T-helper 1 cell treated with Interleukin-12 subunit alpha and Interleukin-12 subunit beta and Interleukin-4 antibody, amounts not matched to agents 30 ng/mL and 1 ng/mL, for 36 hours (primary cell): ENCODE data around the gene P2RY8. TPM values are rescaled to one million over a fixed set of nuclear protein-coding genes. Genes with fewer than 3 reads are reported as not detected.

Source experiments
- intact Hi-C: fragments of 100-400 bp; cut with micrococcal nuclease; formaldehyde crosslinking; loops from one replicate; pipeline ENCODE4 v1.15.1; 2024
- total RNA-seq: library from RNA; stranded (reverse); gene quantifications from 2 replicates; pipeline ENCODE4 v1.2.3, GENCODE V29; 2022

The P2RY8 gene
- total RNA-seq, 1 donor from 2014 or later: 120 TPM

DNA sequence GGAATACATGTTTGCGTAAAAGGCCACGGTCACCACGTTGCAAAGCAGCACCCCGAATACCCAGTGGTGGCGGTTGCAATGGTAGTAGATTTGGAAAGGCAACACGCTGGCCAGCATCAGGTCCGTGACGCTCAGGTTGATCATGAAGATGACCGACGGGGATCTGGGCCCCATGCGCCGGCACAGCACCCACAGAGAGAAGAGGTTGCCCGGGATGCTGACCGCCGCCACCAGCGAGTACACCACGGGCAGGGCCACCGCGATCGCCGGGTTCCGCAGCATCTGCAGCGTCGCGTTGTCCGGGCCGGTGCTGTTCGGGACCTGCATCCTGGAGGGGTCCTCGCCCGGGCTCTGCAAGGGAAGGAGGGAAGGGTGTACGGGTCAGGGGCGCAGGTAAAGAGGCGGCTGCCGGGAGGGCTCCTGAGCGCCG lies 70.7 kb downstream of the P2RY8 start:
- intact Hi-C loops: no loop called here

GRCh38 chrX:1465286-1466231 lies 71.4 kb downstream of the P2RY8 start:
- intact Hi-C loops: no loop called here

DNA sequence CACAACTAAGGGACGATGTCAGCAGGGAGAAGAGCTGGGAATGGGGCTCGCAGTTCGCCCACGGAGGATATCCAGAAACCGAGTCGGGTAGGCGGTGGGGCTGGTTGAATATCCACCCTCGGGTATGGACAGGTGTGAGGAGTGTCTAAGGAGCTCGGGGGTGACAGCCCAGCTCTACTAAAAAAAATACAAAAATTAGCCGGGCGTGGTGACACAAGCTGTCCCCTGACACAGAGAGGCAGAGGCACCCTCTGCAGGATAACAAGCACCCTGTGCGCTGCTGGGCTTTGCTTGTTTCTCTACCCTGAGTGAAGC lies 72.1 kb downstream of the P2RY8 start:
- intact Hi-C loops: no loop called here

- intact Hi-C loops: no loop called here
These were observed 72.7 kb downstream of the P2RY8 start for GRCh38 chrX:1464041-1464970.

DNA sequence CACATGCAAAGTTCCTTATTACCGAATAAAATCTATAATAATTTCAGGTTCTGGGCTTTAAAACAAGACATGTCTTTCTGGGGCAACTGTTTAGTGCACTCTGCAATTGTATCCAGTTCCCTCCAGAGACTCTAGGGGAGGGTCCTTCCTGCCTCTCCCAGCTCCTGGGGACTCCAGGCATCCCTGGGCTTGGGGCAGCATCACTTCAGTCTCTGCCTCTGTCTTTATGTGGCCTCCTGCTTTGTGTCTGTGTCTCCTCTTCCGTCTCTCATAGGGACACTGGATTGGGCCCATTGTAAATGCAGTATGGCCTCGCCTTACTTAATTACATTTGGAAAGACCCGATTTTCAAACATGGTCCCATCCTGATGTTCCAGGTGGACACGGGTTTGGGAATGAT lies 73.4 kb downstream of the P2RY8 start:
- intact Hi-C loops: loop anchor here (1.0 to 2.0 kb wide), 8 partner anchors 8 to 127 kb away; partner anchors contain the start of genes AKAP17A and P2RY8

- intact Hi-C loops: loop anchor here (1.0 to 2.0 kb wide), 8 partner anchors 8 to 128 kb away; partner anchors contain the start of genes AKAP17A and P2RY8
These were observed 74.3 kb downstream of the P2RY8 start for GRCh38 chrX:1462596-1463251.

DNA sequence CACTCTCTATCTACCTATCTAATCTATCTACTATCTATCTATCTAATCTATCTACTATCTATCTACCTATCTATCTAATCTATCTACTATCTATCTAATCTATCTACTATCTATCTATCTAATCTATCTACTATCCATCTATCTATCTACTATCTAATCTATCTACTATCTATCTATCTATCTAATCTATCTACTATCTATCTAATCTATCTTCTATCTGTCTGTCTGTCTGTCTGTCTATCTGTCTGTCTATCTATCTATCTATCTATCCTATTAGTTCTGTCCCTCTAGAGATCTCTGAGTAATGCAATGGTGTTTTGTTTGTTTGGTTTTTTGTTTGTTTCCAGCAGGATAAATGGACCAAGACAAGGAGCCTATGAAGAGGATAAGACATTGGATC lies 74.9 kb downstream of the P2RY8 start:
- intact Hi-C loops: loop anchor here (2.0 kb wide), 2 partner anchors 119 to 129 kb away; partner anchors contain the start of gene AKAP17A

GRCh38 chrX:1455948-1456280 lies 81.1 kb downstream of the P2RY8 start:
- intact Hi-C loops: loop anchor here (2.0 to 10.0 kb wide), 2 partner anchors 45 to 829 kb away; no protein-coding TSS in a partner anchor

DNA sequence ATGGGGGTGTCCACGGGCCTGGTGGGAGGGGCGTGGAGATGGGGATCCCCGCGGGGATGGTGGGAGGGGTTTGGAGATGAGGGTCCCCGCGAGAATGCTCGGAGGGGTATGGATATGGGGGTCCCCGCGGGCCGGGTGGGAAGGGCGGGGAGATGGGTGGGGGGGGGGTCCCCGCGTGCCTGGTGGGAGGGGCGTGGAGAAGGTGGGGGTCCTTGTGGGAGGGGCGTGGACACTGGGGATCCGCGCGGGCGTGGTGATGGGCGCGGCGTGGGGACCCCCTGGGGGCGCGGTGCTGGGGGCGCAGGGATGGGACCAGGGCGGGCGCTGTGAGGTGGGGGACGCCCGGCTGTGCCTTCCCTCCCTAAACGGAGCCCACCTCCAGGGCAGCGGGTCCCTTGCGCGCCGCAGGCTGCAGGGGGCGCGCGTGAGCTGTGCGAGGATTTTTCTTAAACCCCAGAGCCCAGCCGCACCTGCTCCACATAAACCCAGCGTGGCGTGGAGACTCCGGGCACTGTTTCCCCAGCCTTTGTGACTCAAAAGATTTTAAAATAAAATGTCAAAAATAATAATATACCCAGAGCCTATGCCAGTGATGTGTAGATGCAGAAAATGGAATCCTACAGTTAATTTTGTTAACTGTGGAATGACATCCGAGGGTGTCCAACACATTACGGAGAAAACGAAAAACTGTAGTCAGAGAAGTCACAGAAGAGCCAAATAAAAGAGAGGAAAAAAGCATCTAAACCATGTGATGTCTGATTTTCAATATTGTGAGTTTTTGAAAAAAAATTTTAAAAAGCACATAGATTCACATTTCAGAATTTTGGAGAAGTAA lies 82.8 kb downstream of the P2RY8 start:
- intact Hi-C loops: loop anchor here (1.0 to 10.0 kb wide), 22 partner anchors 9 to 1237 kb away; partner anchors contain the start of genes AKAP17A, CD99, DHRSX and P2RY8

- intact Hi-C loops: loop anchor here (1.0 to 10.0 kb wide), 14 partner anchors 39 to 1238 kb away; partner anchors contain the start of genes AKAP17A, CD99, DHRSX and SLC25A6
These were observed 83.6 kb downstream of the P2RY8 start for GRCh38 chrX:1453395-1453783.

DNA sequence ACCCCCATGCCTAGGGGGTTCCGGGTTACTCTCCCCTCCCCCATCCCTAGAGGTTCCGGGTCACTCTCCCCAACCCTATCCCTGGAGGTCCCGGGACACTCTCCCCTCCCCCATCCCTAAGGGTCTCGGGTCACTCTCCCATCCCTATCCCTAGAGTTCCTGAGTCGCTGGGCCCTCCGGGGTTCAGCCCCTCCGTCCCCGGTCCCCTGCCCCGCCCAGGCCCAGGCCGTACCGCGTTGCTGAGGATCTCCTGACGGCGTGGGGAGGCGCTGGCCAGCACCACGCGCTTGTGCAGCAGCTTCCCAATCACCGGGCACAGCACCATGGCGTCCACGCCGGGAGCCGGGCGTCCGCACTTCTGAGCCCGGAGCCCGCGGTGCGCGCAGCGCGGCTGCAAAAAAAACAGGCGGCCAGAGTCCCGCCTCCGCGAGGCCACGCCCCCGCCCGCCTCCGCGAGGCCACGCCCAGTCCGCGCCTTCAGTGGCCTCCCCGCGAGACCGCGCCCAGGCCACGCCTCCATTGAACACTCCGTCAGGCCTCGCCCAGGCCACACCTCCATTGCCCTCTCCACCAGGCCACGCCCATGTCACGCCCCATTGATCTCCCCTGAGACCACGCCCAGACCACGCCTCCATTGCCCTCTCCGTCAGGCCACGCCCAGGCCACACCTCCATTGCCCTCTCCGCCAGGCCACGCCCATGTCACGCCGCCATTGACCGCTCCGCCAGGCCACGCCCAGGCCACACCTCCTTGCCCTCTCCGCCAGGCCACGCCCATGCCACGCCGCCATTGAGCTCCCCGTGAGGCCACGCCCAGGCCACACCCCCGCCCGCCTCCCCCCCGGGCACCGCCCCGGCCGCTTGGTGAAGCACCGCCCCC lies 84.2 kb downstream of the P2RY8 start, which contains the start of gene ASMTL:
TSS of gene ASMTL (minus strand) at position 394 of the 879 bp plus-strand sequence. CDS start at position 325, 69 bp downstream.
- intact Hi-C loops: loop anchor here (1.0 to 10.0 kb wide), 14 partner anchors 40 to 1239 kb away; partner anchors contain the start of genes AKAP17A, CD99, DHRSX and SLC25A6

GRCh38 chrX:1451661-1452515 lies 85.1 kb downstream of the P2RY8 start:
- intact Hi-C loops: loop anchor here (10.0 kb wide), 1 partner anchor 833 kb away; no protein-coding TSS in a partner anchor

DNA sequence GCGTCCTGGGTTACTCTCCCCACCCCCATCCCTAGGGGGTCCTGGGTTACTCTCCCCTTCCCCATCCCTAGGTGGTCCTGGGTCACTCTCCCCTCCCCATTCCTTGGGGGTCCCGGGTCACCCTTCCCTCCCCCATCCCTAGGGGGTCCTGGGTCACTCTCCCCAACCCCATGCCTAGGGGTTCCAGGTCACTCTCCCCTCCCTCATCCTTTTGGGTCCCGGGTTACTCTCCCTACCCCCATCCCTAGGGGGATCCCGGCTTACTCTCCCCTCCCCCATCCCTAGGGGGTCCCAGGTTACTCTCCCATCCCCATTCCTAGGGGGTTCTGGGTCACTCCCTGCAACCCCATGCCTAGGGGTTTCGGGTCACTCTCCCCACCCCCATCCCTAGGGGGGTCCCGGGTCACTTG lies 85.7 kb downstream of the P2RY8 start:
- intact Hi-C loops: loop anchor here (10.0 kb wide), 1 partner anchor 834 kb away; no protein-coding TSS in a partner anchor

GRCh38 chrX:1450361-1451161 lies 86.4 kb downstream of the P2RY8 start:
- intact Hi-C loops: loop anchor here (10.0 kb wide), 1 partner anchor 834 kb away; no protein-coding TSS in a partner anchor

- intact Hi-C loops: loop anchor here (10.0 kb wide), 1 partner anchor 835 kb away; no protein-coding TSS in a partner anchor
These were observed 87.2 kb downstream of the P2RY8 start for GRCh38 chrX:1449823-1450149.

DNA sequence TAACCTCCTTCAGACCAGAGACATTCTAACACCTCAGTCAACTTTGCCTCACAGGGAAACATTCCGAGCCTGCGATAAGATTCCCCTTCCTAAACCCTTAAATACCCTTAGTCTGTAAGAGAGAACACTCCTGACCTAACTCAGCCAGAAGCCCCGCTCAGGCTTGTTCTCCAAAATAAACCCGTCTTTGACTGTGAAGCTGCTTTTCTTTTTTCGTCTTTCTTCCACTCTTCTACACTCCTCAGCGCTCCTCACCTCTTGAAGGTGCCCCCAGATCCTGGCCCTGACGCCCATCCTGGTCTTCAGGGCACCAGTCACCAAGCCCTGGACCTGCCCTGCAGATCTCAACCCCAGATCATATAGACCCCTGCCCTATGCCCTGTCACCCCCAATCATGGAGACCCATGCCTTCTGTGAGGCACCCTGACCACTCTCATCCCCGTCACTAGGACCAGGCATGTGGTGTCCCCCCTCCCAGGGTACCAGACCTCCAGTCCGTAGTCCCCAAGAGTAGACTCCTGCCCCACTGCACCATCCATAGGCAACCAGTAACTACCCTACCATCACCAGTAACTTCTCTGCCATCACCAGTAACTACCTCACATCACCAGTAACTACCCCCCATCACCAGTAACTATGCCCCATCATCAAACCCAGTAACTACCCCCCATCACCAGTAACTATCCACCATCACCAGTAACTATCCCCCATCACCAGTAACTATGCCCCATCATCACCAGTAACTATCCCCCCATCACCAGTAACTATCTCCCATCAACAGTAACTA lies 87.8 kb downstream of the P2RY8 start:
- intact Hi-C loops: no loop called here
